AG09319 (cell line): ENCODE measurements around the gene GET3.

Source experiments
- DNase-seq: peaks from one replicate; pipeline ENCODE4 v3.0.0-alpha.2; 2010; ENCODE audit warnings: low read depth; ENCODE audit errors: extremely low read depth
- CTCF ChIP-seq: IDR thresholded peaks from 2 replicates; pipeline ENCODE4 v1.5.1; 2011; ENCODE audit warnings: low read depth, mild to moderate bottlenecking, inconsistent platforms, low read length, moderate library complexity

Gene GET3

GRCh38 chr19:12767150-12767549 lies 29.9 kb downstream of the GET3 start:
- TF ChIP-seq CTCF = no peak
- no peak for DNase-seq

GRCh38 chr19:12767666-12768065 lies 30.4 kb downstream of the GET3 start:
- no peak for DNase-seq
- no peak for TF ChIP-seq CTCF

GRCh38 chr19:12769689-12770088 lies 32.4 kb downstream of the GET3 start:
- no peak for TF ChIP-seq CTCF
- DNase-seq = no peak

GRCh38 chr19:12770922-12771321 lies 33.6 kb downstream of the GET3 start:
- no peak for DNase-seq
- no peak for TF ChIP-seq CTCF

- no peak for TF ChIP-seq CTCF
- no peak for DNase-seq
These were observed 35.0 kb downstream of the GET3 start for GRCh38 chr19:12772323-12772722.

- TF ChIP-seq CTCF = peak; percentile 44
- DNase-seq = no peak
These were observed 36.3 kb downstream of the GET3 start for GRCh38 chr19:12773571-12773970.

- TF ChIP-seq CTCF = no peak
- DNase-seq = no peak
These were observed 37.6 kb downstream of the GET3 start, which contains the start of gene HOOK2 for GRCh38 chr19:12774588-12775555. Gene HOOK2, minus strand, starts transcription at chr19:12775552. Its CDS starts 103 bp downstream, at chr19:12775449.
